H9 (cell line): ENCODE data around the gene WNT7B. TPM values are rescaled to one million over a fixed set of nuclear protein-coding genes. Genes with fewer than 3 reads are reported as not detected.

Source experiments
- DNase-seq: peaks from one replicate; pipeline ENCODE4 v3.0.0-alpha.2; 2017
- H2AFZ ChIP-seq: one replicate; pipeline ENCODE4 v1.6.1; 2013; ENCODE audit warnings: mild to moderate bottlenecking, low read length, control low read depth, moderate library complexity
- H2AK5ac ChIP-seq: 2 replicates; pipeline ENCODE4 v1.6.1; 2013; ENCODE audit warnings: low read length, control low read depth, mixed read lengths; ENCODE audit not compliant: insufficient read length
- H2BK120ac ChIP-seq: one replicate; pipeline ENCODE4 v1.6.1; 2013; ENCODE audit warnings: low read depth, mild to moderate bottlenecking, low read length, control low read depth, inconsistent platforms; ENCODE audit not compliant: poor library complexity, severe bottlenecking
- H2BK12ac ChIP-seq: 2 replicates; pipeline ENCODE4 v1.6.1; 2013; ENCODE audit warnings: low read length, control low read depth, mixed read lengths, low read depth; ENCODE audit not compliant: insufficient read length
- H2BK15ac ChIP-seq: 2 replicates; pipeline ENCODE4 v1.6.1; 2013; ENCODE audit warnings: low read depth, low read length, control low read depth
- H2BK20ac ChIP-seq: one replicate; pipeline ENCODE4 v1.6.1; 2013; ENCODE audit warnings: low read depth, mild to moderate bottlenecking, low read length, control low read depth, inconsistent platforms; ENCODE audit not compliant: poor library complexity, severe bottlenecking
- H2BK5ac ChIP-seq: 2 replicates; pipeline ENCODE4 v1.6.1; 2013; ENCODE audit warnings: low read length, control low read depth, mixed read lengths; ENCODE audit not compliant: insufficient read length
- H3K14ac ChIP-seq: 2 replicates; pipeline ENCODE4 v1.6.1; 2013; ENCODE audit warnings: low read length, control low read depth; ENCODE audit not compliant: insufficient read depth
- H3K18ac ChIP-seq: 2 replicates; pipeline ENCODE4 v1.6.1; 2013; ENCODE audit warnings: low read depth, mild to moderate bottlenecking, mixed read lengths, low read length, control low read depth; ENCODE audit not compliant: insufficient read length
- H3K23ac ChIP-seq: 2 replicates; pipeline ENCODE4 v1.6.1; 2013; ENCODE audit warnings: low read length, control low read depth, mixed read lengths, low read depth; ENCODE audit not compliant: insufficient read length
- H3K23me2 ChIP-seq: 2 replicates; pipeline ENCODE4 v1.6.1; 2013; ENCODE audit warnings: low read depth, mild to moderate bottlenecking, mixed read lengths, low read length, control low read depth; ENCODE audit not compliant: insufficient read length, poor library complexity, severe bottlenecking
- H3K27ac ChIP-seq: 2 replicates; pipeline ENCODE4 v1.5.1; 2013; ENCODE audit warnings: low read length, control low read depth, mixed read lengths, low read depth; ENCODE audit not compliant: insufficient read length
- H3K27me3 ChIP-seq: 2 replicates; pipeline ENCODE4 v1.6.1; 2013; ENCODE audit warnings: low read length, control low read depth, inconsistent platforms; ENCODE audit not compliant: insufficient read depth
- H3K4ac ChIP-seq: 2 replicates; pipeline ENCODE4 v1.6.1; 2013; ENCODE audit warnings: low read depth, mild to moderate bottlenecking, control low read depth, inconsistent platforms, low read length, moderate library complexity
- H3K4me1 ChIP-seq: 2 replicates; pipeline ENCODE4 v1.6.1; 2013; ENCODE audit warnings: low read length, control low read depth, inconsistent platforms; ENCODE audit not compliant: insufficient read depth
- H3K4me2 ChIP-seq: 2 replicates; pipeline ENCODE4 v1.6.1; 2013; ENCODE audit warnings: low read length, control low read depth, mixed read lengths; ENCODE audit not compliant: insufficient read length, insufficient read depth
- H3K56ac ChIP-seq: 2 replicates; pipeline ENCODE4 v1.6.1; 2013; ENCODE audit warnings: low read depth, mild to moderate bottlenecking, mixed read lengths, low read length, control low read depth; ENCODE audit not compliant: insufficient read length
- H3K79me1 ChIP-seq: 2 replicates; pipeline ENCODE4 v1.6.1; 2013; ENCODE audit warnings: low read depth, mild to moderate bottlenecking, moderate library complexity, low read length, control low read depth, inconsistent platforms; ENCODE audit not compliant: insufficient read depth, poor library complexity, severe bottlenecking
- H3K79me2 ChIP-seq: 2 replicates; pipeline ENCODE4 v1.6.1; 2013; ENCODE audit warnings: low read length, control low read depth, inconsistent platforms; ENCODE audit not compliant: insufficient read depth
- H3K9ac ChIP-seq: 2 replicates; pipeline ENCODE4 v1.6.1; 2013; ENCODE audit warnings: low read length, control low read depth, mixed read lengths; ENCODE audit not compliant: insufficient read length; ENCODE audit errors: extremely low read depth
- H3K9me3 ChIP-seq: one replicate; pipeline ENCODE4 v1.6.1; 2013; ENCODE audit warnings: low read depth, low read length, inconsistent platforms; ENCODE audit not compliant: control insufficient read depth
- H3T11ph ChIP-seq: one replicate; pipeline ENCODE4 v1.6.1; 2013; ENCODE audit warnings: mild to moderate bottlenecking, low read length, control low read depth, inconsistent platforms
- H4K20me1 ChIP-seq: one replicate; pipeline ENCODE4 v1.6.1; 2013; ENCODE audit not compliant: control insufficient read depth, insufficient read length, insufficient read depth
- H4K5ac ChIP-seq: 2 replicates; pipeline ENCODE4 v1.6.1; 2013; ENCODE audit warnings: low read depth, mild to moderate bottlenecking, mixed read lengths, low read length, control low read depth; ENCODE audit not compliant: insufficient read length
- H4K8ac ChIP-seq: replicated peaks from 2 replicates; pipeline ENCODE4 v1.6.1; 2013; ENCODE audit warnings: low read length, control low read depth, mixed read lengths, low read depth; ENCODE audit not compliant: insufficient read length
- H4K91ac ChIP-seq: 2 replicates; pipeline ENCODE4 v1.6.1; 2013; ENCODE audit warnings: low read depth, mild to moderate bottlenecking, moderate library complexity, mixed read lengths, low read length, control low read depth; ENCODE audit not compliant: insufficient read length
- H3K27ac Mint-ChIP-seq, 3 experiments: 2 replicates in 2 of 3; 3 replicates in 1 of 3; pipeline ENCODE4 v1.8.0; 2020 to 2021; ENCODE audit warnings: mixed read lengths in 3 of 3, mild to moderate bottlenecking in 1 of 3, moderate library complexity in 1 of 3
- H3K27me3 Mint-ChIP-seq: 2 replicates; pipeline ENCODE4 v1.8.0; 2021; ENCODE audit warnings: low read depth, mild to moderate bottlenecking, moderate library complexity, mixed read lengths
- H3K36me3 Mint-ChIP-seq, 3 experiments: 2 replicates in 2 of 3; 3 replicates in 1 of 3; pipeline ENCODE4 v1.8.0; 2020 to 2021; ENCODE audit warnings: low read depth in 3 of 3, mixed read lengths in 3 of 3; ENCODE audit not compliant: insufficient read depth in 1 of 3
- H3K4me1 Mint-ChIP-seq, 2 experiments: 2 replicates each; pipeline ENCODE4 v1.8.0; 2020; ENCODE audit warnings: mixed read lengths in 2 of 2
- H3K4me3 Mint-ChIP-seq, 2 experiments: 2 replicates in 1 of 2; 3 replicates in 1 of 2; pipeline ENCODE4 v1.8.0; 2020 to 2021; ENCODE audit warnings: mild to moderate bottlenecking in 2 of 2, mixed read lengths in 2 of 2, moderate library complexity in 1 of 2
- H3K9me3 Mint-ChIP-seq, 2 experiments: 2 replicates in 1 of 2; 3 replicates in 1 of 2; pipeline ENCODE4 v1.8.0; 2020; ENCODE audit warnings: mild to moderate bottlenecking in 2 of 2, mixed read lengths in 2 of 2, moderate library complexity in 1 of 2
- CTCF ChIP-seq: fragments of 200-600 bp; sonication (generic); conservative IDR thresholded peaks from 3 replicates; pipeline ENCODE4 v1.8.0; 2021; ENCODE audit warnings: antibody characterized with exemption, mild to moderate bottlenecking
- WGBS: extraction: QIAGEN DNeasy Blood & Tissue Kit; methylation state at CpG from one replicate; pipeline ENCODE4 v1.1.7; 2013; ENCODE audit warnings: missing lambda C conversion rate, low lambda C conversion rate, mixed read lengths; ENCODE audit not compliant: insufficient read length; ENCODE audit errors: extremely low coverage; 5-methylcytosine and 5-hydroxymethylcytosine counted together
- total RNA-seq: library from RNA; stranded (reverse); gene quantifications from 2 replicates; pipeline ENCODE4 v1.2.1, GENCODE V29; 2021

WNT7B gene
- total RNA-seq, 1 experiment from 2014 or later, result 0.09 TPM

- Histone ChIP-seq H2AK5ac (no peak overlapping the region), H3K9me3 (no peaks in the 10 kb centered on the region), H3K4me1 (no peaks in the 10 kb centered on the region), H3K23me2 (no peaks in the 10 kb centered on the region), H3K79me1 (no peaks in the 10 kb centered on the region), H2BK12ac (no peak overlapping the region), H2AFZ (no peak overlapping the region), H3K9ac (no peak overlapping the region), H3K56ac (no peak overlapping the region), H4K5ac (no peak overlapping the region), H2BK20ac (no peak overlapping the region), H3K79me2 (no peaks in the 10 kb centered on the region), H4K91ac (no peak overlapping the region), H3K4me2 (no peak overlapping the region), H3K27me3 (no peaks in the 10 kb centered on the region), H4K20me1 (no peaks in the 10 kb centered on the region), H3K27ac (no peak overlapping the region), H2BK15ac (no peak overlapping the region), H2BK5ac (no peak overlapping the region), H3K4ac (no peak overlapping the region), H3K14ac (no peak overlapping the region), H2BK120ac (no peak overlapping the region), H3T11ph (no peak overlapping the region), H3K18ac (no peak overlapping the region), H4K8ac (no peak overlapping the region), H3K23ac (no peak overlapping the region)
- H3K4me3 Mint-ChIP-seq, result no peak overlapping the region
- H3K9me3 Mint-ChIP-seq, result no peaks in the 10 kb centered on the region; a peak in 1 of 5 replicates
- peaks cover 10% of the 10 kb centered on the region for H3K27me3 Mint-ChIP-seq
- no peak overlapping the region; a peak in 1 of 7 replicates for H3K27ac Mint-ChIP-seq
- H3K4me1 Mint-ChIP-seq, result peaks cover 0 to 9% of the 10 kb centered on the region in 2 experiments; a peak in 3 of 4 replicates
- no peak for DNase-seq
- no peak for TF ChIP-seq CTCF
- H3K36me3 Mint-ChIP-seq, result no peaks in the 10 kb centered on the region
- WGBS, result no CpG with 5 or more reads among the region's 12 CpGs
These were observed 24.4 kb downstream of the WNT7B start for GRCh38 chr22:45952553-45952952.
